ENCODE results near the gene EEIG1.

Gene EEIG1

GRCh38 chr9:127947841-127948710, 32.7 kb downstream of the EEIG1 start:
- no peak for DNase-seq (ENCODE audit: low read depth)
- no peak overlapping the region for H3K4me3 ChIP-seq (replicated peaks; ENCODE audit: low read depth, low read length)
- TF ChIP-seq CTCF (IDR thresholded peaks at IDR 0.05; ENCODE audit: low read length, missing control alignments) = no peak

DNA sequence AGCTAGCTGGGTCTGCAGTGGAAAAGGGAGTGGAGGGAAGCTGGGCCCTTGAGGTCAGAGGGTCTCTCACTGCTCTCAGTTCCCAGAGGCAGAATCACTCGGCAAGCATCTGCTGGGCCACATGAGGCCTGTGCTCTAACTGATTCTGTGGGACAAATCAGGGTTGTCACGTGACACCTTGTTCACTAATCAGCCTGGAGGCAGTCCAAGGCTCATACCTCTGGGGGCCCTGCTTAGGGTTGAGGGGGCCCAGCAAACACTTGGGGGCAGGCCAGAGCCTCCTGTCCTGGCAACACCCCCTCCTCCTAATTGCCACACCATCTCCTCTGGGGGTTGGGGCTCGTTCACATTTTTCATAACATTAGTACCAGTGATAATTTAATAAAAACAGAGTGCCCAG, 34.1 kb downstream of the EEIG1 start:
- TF ChIP-seq CTCF (IDR thresholded peaks at IDR 0.05; ENCODE audit: low read length, missing control alignments) = no peak
- DNase-seq (ENCODE audit: low read depth) = no peak
- no peak overlapping the region for H3K4me3 ChIP-seq (replicated peaks; ENCODE audit: low read depth, low read length)

GRCh38 chr9:127945942-127946341, 34.8 kb downstream of the EEIG1 start:
- no peak overlapping the region for H3K4me3 ChIP-seq (replicated peaks; ENCODE audit: low read depth, low read length)
- no peak for TF ChIP-seq CTCF (IDR thresholded peaks at IDR 0.05; ENCODE audit: low read length, missing control alignments)
- no peak for DNase-seq (ENCODE audit: low read depth)

DNA sequence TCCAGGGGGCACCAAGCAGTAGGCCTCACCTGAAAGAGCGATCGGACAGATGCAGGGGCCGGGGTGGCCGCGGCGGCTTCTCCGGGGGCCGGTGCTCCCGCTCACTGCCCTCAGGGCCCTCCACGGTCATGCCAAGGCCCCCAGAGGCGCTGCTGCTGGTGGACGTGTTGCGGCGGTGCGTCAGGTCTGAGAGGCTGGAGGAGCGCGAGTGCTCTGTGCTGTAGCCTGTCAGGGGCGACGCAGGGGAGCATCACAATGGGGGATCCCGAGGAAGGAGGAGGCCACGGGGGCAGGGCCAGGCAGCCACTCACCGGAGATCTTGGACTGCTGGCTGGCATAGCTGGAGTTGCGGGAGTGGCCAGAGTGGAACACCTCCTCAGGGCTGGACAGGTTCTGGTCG, 35.5 kb downstream of the EEIG1 start:
- no peak for DNase-seq (ENCODE audit: low read depth)
- no peak for TF ChIP-seq CTCF (IDR thresholded peaks at IDR 0.05; ENCODE audit: low read length, missing control alignments)
- no peak overlapping the region for H3K4me3 ChIP-seq (replicated peaks; ENCODE audit: low read depth, low read length)

DNA sequence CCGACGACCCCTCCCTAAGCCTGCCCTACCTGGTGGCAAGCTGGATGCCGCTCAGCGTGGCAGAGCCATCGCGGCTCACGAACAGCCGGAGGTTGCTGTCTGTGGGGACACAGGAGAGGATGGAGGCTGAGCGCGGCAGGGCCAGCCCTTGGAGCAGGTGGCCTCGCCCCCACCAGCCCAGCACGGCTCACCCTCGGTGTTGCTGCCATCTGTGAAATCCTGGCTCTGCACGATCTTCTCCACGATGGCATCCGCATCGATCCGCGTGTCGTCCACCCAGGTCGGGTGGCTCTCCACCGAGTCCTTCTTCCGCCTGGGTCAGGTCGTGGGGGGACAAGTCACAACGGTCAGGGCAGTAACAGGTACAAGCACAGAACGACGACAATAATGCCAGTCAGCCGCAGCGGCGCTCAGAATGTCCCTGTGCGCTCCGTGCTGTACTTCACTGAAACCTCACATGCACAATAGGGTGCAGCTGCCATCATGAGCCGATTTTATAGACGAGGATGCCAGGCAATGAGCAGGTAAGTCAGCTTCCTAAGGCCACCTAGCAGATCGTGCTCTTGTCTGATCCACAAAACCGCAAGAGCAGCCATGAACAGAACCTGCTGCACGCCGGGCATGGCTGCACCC, 36.1 kb downstream of the EEIG1 start:
- DNase-seq (ENCODE audit: low read depth) = no peak
- H3K4me3 ChIP-seq (replicated peaks; ENCODE audit: low read depth, low read length) = no peak overlapping the region
- TF ChIP-seq CTCF (IDR thresholded peaks at IDR 0.05; ENCODE audit: low read length, missing control alignments) = no peak

DNA sequence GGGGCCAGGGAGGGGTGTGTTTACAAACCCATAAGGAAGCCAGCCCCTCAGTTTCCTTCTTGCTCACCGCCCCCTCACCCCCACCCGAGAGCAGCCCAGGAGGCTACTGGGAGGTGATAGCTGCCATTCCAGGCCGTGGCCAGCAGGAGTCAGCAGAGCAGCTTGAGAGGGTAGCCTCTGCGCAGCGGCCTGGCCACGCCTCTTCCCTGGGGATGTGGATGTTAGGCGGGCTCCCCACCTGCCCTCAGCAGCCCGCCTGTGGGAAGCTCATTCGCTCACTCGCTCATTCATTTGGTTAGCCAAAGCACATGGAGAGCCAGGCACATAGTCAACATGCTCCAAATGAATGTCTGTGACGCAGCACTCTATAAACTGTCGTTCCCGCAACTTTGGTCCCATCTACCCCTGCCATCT, 37.1 kb downstream of the EEIG1 start:
- DNase-seq (ENCODE audit: low read depth) = peak; percentile 77
- no peak overlapping the region for H3K4me3 ChIP-seq (replicated peaks; ENCODE audit: low read depth, low read length)
- TF ChIP-seq CTCF (IDR thresholded peaks at IDR 0.05; ENCODE audit: low read length, missing control alignments) = peak; percentile 91
